Measurements from ENCODE around the gene VAT1L.

- TF ChIP-seq, protein P1, sequence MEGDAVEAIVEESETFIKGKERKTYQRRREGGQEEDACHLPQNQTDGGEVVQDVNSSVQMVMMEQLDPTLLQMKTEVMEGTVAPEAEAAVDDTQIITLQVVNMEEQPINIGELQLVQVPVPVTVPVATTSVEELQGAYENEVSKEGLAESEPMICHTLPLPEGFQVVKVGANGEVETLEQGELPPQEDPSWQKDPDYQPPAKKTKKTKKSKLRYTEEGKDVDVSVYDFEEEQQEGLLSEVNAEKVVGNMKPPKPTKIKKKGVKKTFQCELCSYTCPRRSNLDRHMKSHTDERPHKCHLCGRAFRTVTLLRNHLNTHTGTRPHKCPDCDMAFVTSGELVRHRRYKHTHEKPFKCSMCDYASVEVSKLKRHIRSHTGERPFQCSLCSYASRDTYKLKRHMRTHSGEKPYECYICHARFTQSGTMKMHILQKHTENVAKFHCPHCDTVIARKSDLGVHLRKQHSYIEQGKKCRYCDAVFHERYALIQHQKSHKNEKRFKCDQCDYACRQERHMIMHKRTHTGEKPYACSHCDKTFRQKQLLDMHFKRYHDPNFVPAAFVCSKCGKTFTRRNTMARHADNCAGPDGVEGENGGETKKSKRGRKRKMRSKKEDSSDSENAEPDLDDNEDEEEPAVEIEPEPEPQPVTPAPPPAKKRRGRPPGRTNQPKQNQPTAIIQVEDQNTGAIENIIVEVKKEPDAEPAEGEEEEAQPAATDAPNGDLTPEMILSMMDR (IDR thresholded peaks at IDR 0.05) = no peak
- no peak for TF ChIP-seq POLR2A (IDR thresholded peaks at IDR 0.05)
Observed at GRCh38 chr16:77896415-77897128, 108.2 kb downstream of the VAT1L start.

Data from right lobe of liver (tissue), 4 donors.